Measurements from ENCODE around the gene ROBO2.

ROBO2 gene

GRCh38 chr3:77189684-77190083 is 149.8 kb downstream of the ROBO2 start:
- no peak for DNase-seq (ENCODE audit: low spot score)

- DNase-seq (ENCODE audit: low spot score): no peak
Observed at GRCh38 chr3:77190374-77190773, 150.5 kb downstream of the ROBO2 start.

- no peak for DNase-seq (ENCODE audit: low spot score)
Observed at GRCh38 chr3:77191014-77191413, 151.1 kb downstream of the ROBO2 start.

GRCh38 chr3:77191640-77192039 is 151.7 kb downstream of the ROBO2 start:
- DNase-seq (ENCODE audit: low spot score): no peak

GRCh38 chr3:77195766-77196545 is 156.1 kb downstream of the ROBO2 start:
- DNase-seq (ENCODE audit: low spot score): no peak

GRCh38 chr3:77197408-77197807 is 157.5 kb downstream of the ROBO2 start:
- DNase-seq (ENCODE audit: low spot score): no peak

GRCh38 chr3:77203851-77204250 is 164.0 kb downstream of the ROBO2 start:
- no peak for DNase-seq (ENCODE audit: low spot score)

- DNase-seq (ENCODE audit: low spot score): no peak
Observed at GRCh38 chr3:77204788-77205187, 164.9 kb downstream of the ROBO2 start.

- DNase-seq (ENCODE audit: low spot score): no peak
Observed at GRCh38 chr3:77207753-77208152, 167.9 kb downstream of the ROBO2 start.

- DNase-seq (ENCODE audit: low spot score): no peak
Observed at GRCh38 chr3:77222701-77223100, 182.8 kb downstream of the ROBO2 start.

- DNase-seq (ENCODE audit: low spot score): no peak
Observed at GRCh38 chr3:77227567-77227966, 187.7 kb downstream of the ROBO2 start.

GRCh38 chr3:77232557-77232956 is 192.7 kb downstream of the ROBO2 start:
- no peak for DNase-seq (ENCODE audit: low spot score)

GRCh38 chr3:77234004-77234403 is 194.1 kb downstream of the ROBO2 start:
- no peak for DNase-seq (ENCODE audit: low spot score)

GRCh38 chr3:77236118-77236517 is 196.2 kb downstream of the ROBO2 start:
- no peak for DNase-seq (ENCODE audit: low spot score)

- DNase-seq (ENCODE audit: low spot score): no peak
Observed at GRCh38 chr3:77240072-77240650, 200.3 kb downstream of the ROBO2 start.

- DNase-seq (ENCODE audit: low spot score): no peak
Observed at GRCh38 chr3:77242371-77242770, 202.5 kb downstream of the ROBO2 start.

- no peak for DNase-seq (ENCODE audit: low spot score)
Observed at GRCh38 chr3:77244981-77245380, 205.1 kb downstream of the ROBO2 start.

- DNase-seq (ENCODE audit: low spot score): no peak
Observed at GRCh38 chr3:77247061-77247460, 207.2 kb downstream of the ROBO2 start.

- no peak for DNase-seq (ENCODE audit: low spot score)
Observed at GRCh38 chr3:77247817-77248216, 207.9 kb downstream of the ROBO2 start.

- DNase-seq (ENCODE audit: low spot score): no peak
Observed at GRCh38 chr3:77248420-77248819, 208.5 kb downstream of the ROBO2 start.

- no peak for DNase-seq (ENCODE audit: low spot score)
Observed at GRCh38 chr3:77251136-77251535, 211.2 kb downstream of the ROBO2 start.

GRCh38 chr3:77254967-77255831 is 215.3 kb downstream of the ROBO2 start:
- DNase-seq (ENCODE audit: low spot score): no peak

Data from CD4-positive, alpha-beta T cell treated with Interleukin-2 at 100 ng/mL for 4 hours (primary cell).